Mammary epithelial cell (primary cell): Measurements from ENCODE around the gene SPECC1.

Experiments
- CTCF ChIP-seq, 2 donors: IDR thresholded peaks in 1 of 2; conservative IDR thresholded peaks in 1 of 2; 2 replicates each; pipeline ENCODE4 v1.5.1; 2011 to 2012; ENCODE audit warnings: inconsistent platforms in 2 of 2, low read length in 2 of 2, mild to moderate bottlenecking in 2 of 2, control low read depth in 1 of 2, low read depth in 1 of 2; ENCODE audit not compliant: insufficient read depth in 1 of 2; ENCODE audit errors: extremely low read depth in 1 of 2
- EZH2 ChIP-seq: IDR thresholded peaks from 2 replicates; pipeline ENCODE4 v1.6.1; 2012; ENCODE audit warnings: low read length, inconsistent platforms, borderline replicate concordance

- no peak for TF ChIP-seq CTCF (conservative IDR thresholded peaks at IDR 0.05 in 1 of 2, IDR thresholded peaks at IDR 0.05 in 1 of 2; ENCODE audit: extremely low read depth in 1 of 2, insufficient read depth in 1 of 2, low read depth in 1 of 2, low read length in 2 of 2)
- TF ChIP-seq EZH2, result no peak
Measured at GRCh38 chr17:20040216-20040615, 31.1 kb downstream of the SPECC1 start.
